HepG2 (cell line): ENCODE results near the gene SRCIN1. TPM values are rescaled to one million over a fixed set of nuclear protein-coding genes. Genes with fewer than 3 reads are reported as not detected.
"Not testable (repeated sequence)": the region's sequence is repeated elsewhere in the genome, so short reads cannot be mapped to it uniquely, and the experiment has no call there.

ENCODE experiments used
- ATAC-seq: fragments of 200-7000 bp; cut with Tn5 transposase; 3 replicates; pipeline ENCODE4 v1.9.1; 2020; ENCODE audit warnings: mild to moderate bottlenecking, moderate library complexity
- BruUV-seq: library from RNA; stranded (reverse); fragments of 400-500 nt; replicated peaks from 2 replicates; lab custom pipeline; 2021; lab: Mats Ljungman, UMichigan
- CTCF ChIA-PET: fragments of 300-600 bp; formaldehyde crosslinking; extraction: SDS; loops from one replicate; lab custom pipeline; 2021; ENCODE audit warnings: low total read pairs, inconsistent platforms, low intra/inter-chr PET ratio; lab: Yijun Ruan, JAX
- POLR2A ChIA-PET: fragments of 350-600 bp; sonication (Branson Sonifier 250); formaldehyde crosslinking; loops from one replicate; lab custom pipeline; 2020; ENCODE audit warnings: antibody characterized with exemption, inconsistent platforms; lab: Yijun Ruan, JAX
- DNase-seq: peaks from one replicate; pipeline ENCODE4 v3.0.0-alpha.2; 2015; ENCODE audit warnings: low spot score
- FAIRE-seq: peaks from 3 replicates; lab custom pipeline; 2011; peaks lifted over from hg19 to GRCh38; lab: Jason Lieb, UNC
- H2AFZ ChIP-seq: one replicate; pipeline ENCODE4 v1.6.1; 2011; ENCODE audit warnings: low read length, inconsistent platforms
- H3K27ac ChIP-seq: fragments of 300-600 bp; 3 replicates; pipeline ENCODE4 v1.8.0; 2011; ENCODE audit warnings: mixed run types, mild to moderate bottlenecking, mixed read lengths, low read length, inconsistent platforms; ENCODE audit not compliant: insufficient read depth; ENCODE audit errors: extremely low read length
- H3K27me3 ChIP-seq, 2 experiments: fragments of 200-600 bp in 1 of 2; 2 replicates in 1 of 2; 3 replicates in 1 of 2; pipeline versions ENCODE4 v1.6.0 to v1.8.0; 2011; ENCODE audit warnings: low read length in 2 of 2, mild to moderate bottlenecking in 2 of 2, moderate library complexity in 2 of 2, inconsistent platforms in 1 of 2; ENCODE audit not compliant: insufficient read depth in 2 of 2, control insufficient read depth in 1 of 2
- H3K36me3 ChIP-seq, 2 experiments: fragments of 200-600 bp in 1 of 2; replicated peaks in 1 of 2; 2 replicates in 1 of 2; 3 replicates in 1 of 2; pipeline versions ENCODE4 v1.5.1 to v1.8.0; 2011; ENCODE audit warnings: low read length in 2 of 2, inconsistent platforms in 1 of 2; ENCODE audit not compliant: insufficient read depth in 2 of 2, control insufficient read depth in 1 of 2
- H3K4me1 ChIP-seq: 2 replicates; pipeline ENCODE4 v1.5.1; 2012; ENCODE audit warnings: low read length, inconsistent platforms; ENCODE audit not compliant: insufficient read depth
- H3K4me2 ChIP-seq: 2 replicates; pipeline ENCODE4 v1.6.0; 2011; ENCODE audit warnings: low read depth, low read length, inconsistent platforms
- H3K4me3 ChIP-seq, 3 experiments: fragments of 200-600 bp in 1 of 3; sonication (generic), shearing (Covaris generic) in 1 of 3; replicated peaks in 1 of 3; 2 replicates each; pipeline ENCODE4 v1.5.1; 2011 to 2016; ENCODE audit warnings: low read length in 3 of 3, inconsistent platforms in 2 of 3, low read depth in 2 of 3, mild to moderate bottlenecking in 2 of 3, control low read depth in 1 of 3, mixed read lengths in 1 of 3; ENCODE audit not compliant: insufficient read depth in 1 of 3
- H3K79me2 ChIP-seq: one replicate; pipeline ENCODE4 v1.6.1; 2011; ENCODE audit warnings: low read length, inconsistent platforms; ENCODE audit not compliant: insufficient read depth
- H3K9ac ChIP-seq: 2 replicates; pipeline ENCODE4 v1.6.0; 2011; ENCODE audit warnings: mild to moderate bottlenecking, low read depth, low read length, inconsistent platforms; ENCODE audit not compliant: insufficient read depth
- H3K9me3 ChIP-seq: 2 replicates; pipeline ENCODE4 v1.5.1; 2012; ENCODE audit warnings: mild to moderate bottlenecking, low read length
- H4K20me1 ChIP-seq: 2 replicates; pipeline ENCODE4 v1.6.0; 2011; ENCODE audit warnings: inconsistent platforms, mild to moderate bottlenecking, low read length, moderate library complexity; ENCODE audit not compliant: insufficient read depth
- ZNF740 ChIP-seq: sonication (generic); formaldehyde crosslinking; IDR thresholded peaks from 2 replicates; pipeline ENCODE4 v1.4.0; 2020; ENCODE audit warnings: missing genetic modification reagents
- WGBS: methylation state at CpG from one replicate; pipeline ENCODE4 v1.1.6; 2017; ENCODE audit warnings: low lambda C conversion rate; 5-methylcytosine and 5-hydroxymethylcytosine counted together
- in situ Hi-C: cut with HindIII; loops from 2 replicates; pipeline ENCODE4 v1.10.0; 2017; ENCODE audit warnings: low pct_unique_long_range_greater_than_20kb; ENCODE audit not compliant: extremely low pct_ligation_motif_present
- intact Hi-C: fragments of 100-400 bp; cut with micrococcal nuclease; formaldehyde crosslinking; loops from one replicate; pipeline ENCODE4 v1.10.0; 2022; ENCODE audit not compliant: unreplicated experiment
- polyA plus RNA-seq, 8 experiments: library from polyadenylated mRNA; depleted of rRNA in 3 of 8; stranded (reverse) in 7 of 8; unstranded in 1 of 8; fragments of >200 nt; fragmentation: Illumina TruSeq in 4 of 8; extraction: Trizol in 4 of 8; gene quantifications; 2 replicates each; pipeline versions ENCODE4 v1.2.1 to v1.2.3, GENCODE V29; 2011 to 2016; ENCODE audit warnings: low read depth in 4 of 8, missing spikeins in 1 of 8, mixed read lengths in 1 of 8; ENCODE audit not compliant: insufficient read depth in 1 of 8
- total RNA-seq, 5 experiments: library from RNA; depleted of rRNA; stranded (reverse); fragments of >200 nt; fragmentation: Illumina TruSeq; extraction: Trizol; gene quantifications; 2 replicates each; pipeline ENCODE4 v1.2.3, GENCODE V29; 2016; ENCODE audit warnings: low read depth in 1 of 5

SRCIN1 gene
- total and polyA plus RNA-seq, 2 of the 13 experiments (the other 11 are each of a cell fraction or from before 2014, with no cell fraction given) = 1.2 to 9.6 TPM

- BruUV-seq, H4K20me1 ChIP-seq: not testable (repeated sequence)
- WGBS = 14% methylated on average over 11 of the region's 11 CpGs
Measured at GRCh38 chr17:38530856-38531255, 74.9 kb downstream of the SRCIN1 start.

DNA sequence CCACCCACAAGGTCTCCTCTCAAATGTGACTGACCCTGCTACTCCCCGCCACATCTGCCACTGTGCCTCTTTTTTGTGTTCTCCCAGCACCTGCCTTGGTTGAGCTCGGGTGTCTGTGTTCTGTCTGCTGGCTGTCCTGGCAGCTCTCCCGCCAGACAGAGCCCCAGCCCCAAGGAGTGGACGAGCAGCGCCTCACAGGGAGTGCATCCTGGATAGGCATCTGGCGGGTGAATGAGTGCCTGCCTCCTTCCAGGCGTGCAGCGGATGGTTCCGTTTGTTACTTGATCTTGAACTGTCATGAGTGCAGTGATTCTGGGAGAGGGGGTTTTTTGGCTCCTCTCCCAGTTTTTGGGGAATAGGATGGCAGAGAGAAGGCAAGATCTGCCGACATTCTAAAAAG, 77.6 kb downstream of the SRCIN1 start:
- H4K20me1 ChIP-seq, H3K9me3 ChIP-seq, in situ Hi-C loops, H2AFZ ChIP-seq, CTCF ChIA-PET, H3K36me3 ChIP-seq, H3K9ac ChIP-seq, FAIRE-seq, H3K27ac ChIP-seq, H3K4me1 ChIP-seq, BruUV-seq, H3K4me3 ChIP-seq, H3K79me2 ChIP-seq, ATAC-seq, POLR2A ChIA-PET, H3K4me2 ChIP-seq, intact Hi-C loops, DNase-seq: not testable (repeated sequence)
- 34% methylated on average over 10 of the region's 10 CpGs for WGBS
- H3K27me3 ChIP-seq = peaks cover 4 to 40% of the 10 kb centered on the region in 2 experiments; a peak in 4 of 5 replicates

More at GRCh38 chr17:38530856-38531255, 74.9 kb downstream of the SRCIN1 start:
- DNase-seq, H3K9ac ChIP-seq, FAIRE-seq, H3K4me3 ChIP-seq, POLR2A ChIA-PET, H3K36me3 ChIP-seq, H3K9me3 ChIP-seq, intact Hi-C loops, H3K4me2 ChIP-seq, ATAC-seq, H3K4me1 ChIP-seq, H2AFZ ChIP-seq, H3K79me2 ChIP-seq, in situ Hi-C loops, CTCF ChIA-PET, H3K27ac ChIP-seq: not testable (repeated sequence)
- TF ChIP-seq ZNF740 (CRISPR knock-in tag) = 0 out of 2 replicates have a peak, but pooled peaks have one; percentile 30
- H3K27me3 ChIP-seq = peaks cover 9 to 52% of the 10 kb centered on the region in 2 experiments

- intact Hi-C loops, H3K9ac ChIP-seq, H3K79me2 ChIP-seq, ATAC-seq, H4K20me1 ChIP-seq, BruUV-seq, H3K4me3 ChIP-seq, FAIRE-seq, DNase-seq, POLR2A ChIA-PET, H3K4me1 ChIP-seq, H3K27ac ChIP-seq, CTCF ChIA-PET, in situ Hi-C loops, H3K4me2 ChIP-seq, H3K36me3 ChIP-seq, H2AFZ ChIP-seq, H3K9me3 ChIP-seq: not testable (repeated sequence)
- H3K27me3 ChIP-seq = peaks cover 0 to 29% of the 10 kb centered on the region in 2 experiments; a peak in 3 of 5 replicates
- WGBS = 16% methylated on average over 7 of the region's 8 CpGs
Measured at GRCh38 chr17:38526526-38526925, 79.2 kb downstream of the SRCIN1 start.
